Measurements from ENCODE around the gene JMJD8. TPM values are rescaled to one million over a fixed set of nuclear protein-coding genes. Genes with fewer than 3 reads are reported as not detected.
A peak's percentile ranks its signal among the peaks of the same experiment; 100 is the strongest.
"Not testable (repeated sequence)": the region's sequence is repeated elsewhere in the genome, so short reads cannot be mapped to it uniquely, and the experiment has no call there.

Gene JMJD8
- total RNA-seq, 1 donor from 2014 or later = 55.3 TPM

- no peak for DNase-seq (ENCODE audit: low spot score)
These were observed 38.9 kb upstream of the JMJD8 start for GRCh38 chr16:722835-723633.

GRCh38 chr16:721765-722540 lies 37.8 kb upstream of the JMJD8 start:
- DNase-seq (ENCODE audit: low spot score) = no peak

- DNase-seq (ENCODE audit: low spot score) = no peak
These were observed 37.0 kb upstream of the JMJD8 start, which contains the start of gene ANTKMT for GRCh38 chr16:720990-721764. TSS of gene ANTKMT (plus strand) at chr16:721146. CDS start at chr16:721275, 129 bp downstream.

GRCh38 chr16:720447-720989 lies 36.4 kb upstream of the JMJD8 start:
- DNase-seq (ENCODE audit: low spot score) = no peak

- DNase-seq (ENCODE audit: low spot score) = no peak
These were observed 35.8 kb upstream of the JMJD8 start for GRCh38 chr16:719815-720446.

- no peak for DNase-seq (ENCODE audit: low spot score)
These were observed 34.8 kb upstream of the JMJD8 start for GRCh38 chr16:718922-719321.

GRCh38 chr16:718389-718788 lies 34.3 kb upstream of the JMJD8 start:
- no peak for DNase-seq (ENCODE audit: low spot score)

- no peak for DNase-seq (ENCODE audit: low spot score)
These were observed 33.5 kb upstream of the JMJD8 start for GRCh38 chr16:717450-718245.

- DNase-seq (ENCODE audit: low spot score) = no peak
These were observed 32.7 kb upstream of the JMJD8 start for GRCh38 chr16:716768-717325.

GRCh38 chr16:716200-716568 lies 32.0 kb upstream of the JMJD8 start:
- no peak for DNase-seq (ENCODE audit: low spot score)

GRCh38 chr16:715477-716199 lies 31.5 kb upstream of the JMJD8 start:
- no peak for DNase-seq (ENCODE audit: low spot score)

GRCh38 chr16:714558-715476 lies 30.7 kb upstream of the JMJD8 start, which contains the start of gene METRN:
TSS of gene METRN (plus strand) at chr16:715118. CDS start at chr16:715290, 172 bp downstream.
- peak; percentile 97 for DNase-seq (ENCODE audit: low spot score)

GRCh38 chr16:714079-714478 lies 29.9 kb upstream of the JMJD8 start:
- DNase-seq (ENCODE audit: low spot score) = no peak

GRCh38 chr16:712740-713250 lies 28.7 kb upstream of the JMJD8 start:
- DNase-seq (ENCODE audit: low spot score) = not testable (repeated sequence)

GRCh38 chr16:711548-712320 lies 27.6 kb upstream of the JMJD8 start:
- DNase-seq (ENCODE audit: low spot score) = peak; percentile 94

- DNase-seq (ENCODE audit: low spot score) = no peak
These were observed 26.9 kb upstream of the JMJD8 start for GRCh38 chr16:711084-711483.

All from mesenteric fat pad (tissue), 1 donor.